SU-DHL-6 (cell line): ENCODE data around the gene MIB2.

ENCODE experiments used
- CTCF ChIP-seq: fragments of 200-600 bp; sonication (generic); IDR thresholded peaks from one replicate; pipeline ENCODE4 v1.5.1; 2017; ENCODE audit warnings: antibody characterized with exemption, mild to moderate bottlenecking, low read length, moderate library complexity; ENCODE audit not compliant: insufficient read depth, poor library complexity, severe bottlenecking
- EZH2phosphoT487 ChIP-seq: fragments of 200-600 bp; sonication (generic), shearing (Covaris generic); conservative IDR thresholded peaks from 2 replicates; pipeline ENCODE4 v1.6.1; 2018; ENCODE audit warnings: mild to moderate bottlenecking, antibody characterized with exemption, low read length, moderate library complexity, mixed read lengths

DNA sequence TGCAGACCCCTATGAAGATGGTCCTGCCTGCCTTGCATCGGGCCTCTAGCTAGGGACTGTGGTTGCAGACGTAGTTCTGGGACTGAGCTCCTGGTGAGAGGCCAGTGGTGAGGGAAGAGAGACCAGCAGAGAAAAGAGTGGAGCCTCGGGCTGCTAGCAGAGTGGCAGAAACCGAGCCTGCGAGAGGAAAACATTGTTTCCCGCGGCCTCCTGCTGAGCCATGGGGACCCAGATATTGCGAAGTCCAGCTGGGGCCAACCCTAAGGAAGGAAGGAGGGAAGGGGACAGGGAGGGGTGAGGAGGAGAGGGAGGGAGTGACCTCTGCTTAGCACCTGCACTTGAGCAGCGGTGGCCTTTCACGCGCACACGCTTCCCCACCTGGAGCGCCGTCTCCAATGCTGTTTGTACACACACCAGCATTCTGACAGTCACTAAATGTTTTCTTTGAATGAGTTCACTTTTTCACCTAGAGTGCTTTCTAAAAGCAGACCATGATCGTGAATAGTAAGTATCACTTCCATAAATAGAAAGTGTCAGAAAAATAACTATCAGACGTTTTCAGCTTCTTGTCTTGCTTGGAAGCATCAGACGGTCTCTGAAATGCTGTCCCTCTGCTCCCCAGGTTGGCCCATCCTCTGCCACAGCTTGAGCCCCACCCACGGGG is 12.9 kb upstream of the MIB2 start:
- TF ChIP-seq CTCF (no peak), EZH2phosphoT487 (no peak)
